ENCODE results near the gene ERLIN1. TPM values are rescaled to one million over a fixed set of nuclear protein-coding genes. Genes with fewer than 3 reads are reported as not detected.
"Not testable (repeated sequence)": the region's sequence is repeated elsewhere in the genome, so short reads cannot be mapped to it uniquely, and the experiment has no call there.

Gene ERLIN1
- total and polyA plus RNA-seq, 2 experiments from 2014 or later: 32.2 to 63.3 TPM

- WGBS, 2 experiments (ENCODE audit: low coverage in 1 of 2, low lambda C conversion rate in 2 of 2, missing lambda C conversion rate in 2 of 2): 66 to 70% methylated on average over 3 of the region's 3 CpGs
Observed at GRCh38 chr10:100131571-100131970, 54.3 kb downstream of the ERLIN1 start.

GRCh38 chr10:100130831-100131230 lies 55.0 kb downstream of the ERLIN1 start:
- 36 to 39% methylated on average over 7 of the region's 7 CpGs for WGBS, 2 experiments (ENCODE audit: low coverage in 1 of 2, low lambda C conversion rate in 2 of 2, missing lambda C conversion rate in 2 of 2)
- Histone ChIP-seq H2AFZ (no peak overlapping the region), H3K27me3 (replicated peaks; ENCODE audit: insufficient read depth) (peaks cover 4% of the 10 kb centered on the region; the same call in 1 of the 2 replicates), H3K4me3 (no peak overlapping the region), H3K9me2 (ENCODE audit: insufficient read depth) (no peaks in the 10 kb centered on the region), H3K4me2 (ENCODE audit: unreplicated experiment) (no peak overlapping the region), H3K79me2 (ENCODE audit: insufficient read depth) (no peaks in the 10 kb centered on the region), H3K9ac (no peak overlapping the region), H3K9me3 (ENCODE audit: low read depth) (no peaks in the 10 kb centered on the region), H3F3A (ENCODE audit: insufficient read depth) (no peaks in the 10 kb centered on the region), H3K36me3 (ENCODE audit: low read depth) (no peaks in the 10 kb centered on the region), H3K4me1 (ENCODE audit: insufficient read depth) (no peaks in the 10 kb centered on the region), H4K20me1 (ENCODE audit: insufficient read depth) (no peaks in the 10 kb centered on the region), H3K27ac (no peak overlapping the region)
- in situ Hi-C loops (cut with MboI): no loop called here
- no peak for DNase-seq
- TF ChIP-seq EZH2phosphoT487 (IDR thresholded peaks at IDR 0.05; ENCODE audit: insufficient read depth, low read depth) (no peak), EZH2 (IDR thresholded peaks at IDR 0.05; ENCODE audit: insufficient read depth, poor library complexity, severe bottlenecking) (no peak)

More at GRCh38 chr10:100131571-100131970, 54.3 kb downstream of the ERLIN1 start:
- H3K4me1 ChIP-seq (ENCODE audit: insufficient read depth): no peaks in the 10 kb centered on the region
- H3K4me3 ChIP-seq: no peak overlapping the region
- in situ Hi-C loops (cut with MboI): no loop called here
- H2AFZ ChIP-seq: no peak overlapping the region
- H3K4me2 ChIP-seq (ENCODE audit: unreplicated experiment): no peak overlapping the region
- no peak overlapping the region for H3K27ac ChIP-seq
- no peaks in the 10 kb centered on the region for H3K79me2 ChIP-seq (ENCODE audit: insufficient read depth)
- H4K20me1 ChIP-seq (ENCODE audit: insufficient read depth): no peaks in the 10 kb centered on the region
- H3F3A ChIP-seq (ENCODE audit: insufficient read depth): no peaks in the 10 kb centered on the region
- H3K27me3 ChIP-seq (replicated peaks; ENCODE audit: insufficient read depth): peaks cover 7% of the 10 kb centered on the region; the same call in 1 of the 2 replicates
- H3K9me3 ChIP-seq (ENCODE audit: low read depth): no peaks in the 10 kb centered on the region
- no peaks in the 10 kb centered on the region for H3K36me3 ChIP-seq (ENCODE audit: low read depth)
- no peaks in the 10 kb centered on the region for H3K9me2 ChIP-seq (ENCODE audit: insufficient read depth)
- no peak for DNase-seq
- no peak overlapping the region for H3K9ac ChIP-seq
- TF ChIP-seq EZH2 (IDR thresholded peaks at IDR 0.05; ENCODE audit: insufficient read depth, poor library complexity, severe bottlenecking) (no peak), EZH2phosphoT487 (IDR thresholded peaks at IDR 0.05; ENCODE audit: insufficient read depth, low read depth) (no peak)

DNA sequence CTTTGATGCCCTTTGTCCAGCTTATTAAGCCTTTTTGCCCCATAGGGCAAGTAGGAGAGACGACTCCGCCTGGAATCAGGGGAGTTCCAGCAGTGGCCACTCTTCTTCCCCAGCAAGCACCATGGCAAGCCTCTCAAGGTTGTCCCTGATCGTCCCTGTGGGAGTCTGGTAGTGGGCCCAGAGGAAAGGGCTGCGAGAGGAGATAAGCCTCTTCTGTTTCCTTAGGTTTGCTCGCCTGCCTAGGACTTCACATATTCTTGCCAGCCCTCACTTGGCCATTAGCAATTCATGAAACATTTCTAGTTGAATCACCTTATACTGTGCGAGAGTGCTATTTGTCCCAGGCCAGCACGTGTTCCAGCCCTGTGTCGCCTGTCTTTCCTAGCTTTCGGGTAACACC lies 56.4 kb downstream of the ERLIN1 start:
- H2AFZ ChIP-seq: no peak overlapping the region
- no peaks in the 10 kb centered on the region for H3F3A ChIP-seq (ENCODE audit: insufficient read depth)
- no peaks in the 10 kb centered on the region for H3K79me2 ChIP-seq (ENCODE audit: insufficient read depth)
- H3K4me1 ChIP-seq (ENCODE audit: insufficient read depth): no peaks in the 10 kb centered on the region
- no peak for DNase-seq
- H3K27ac ChIP-seq: no peak overlapping the region
- no peak overlapping the region for H3K9ac ChIP-seq
- in situ Hi-C loops (cut with MboI): no loop called here
- no peaks in the 10 kb centered on the region for H3K9me2 ChIP-seq (ENCODE audit: insufficient read depth)
- H3K4me2 ChIP-seq (ENCODE audit: unreplicated experiment): no peak overlapping the region
- no peak for TF ChIP-seq EZH2phosphoT487 (IDR thresholded peaks at IDR 0.05; ENCODE audit: insufficient read depth, low read depth)
- no peak for TF ChIP-seq EZH2 (IDR thresholded peaks at IDR 0.05; ENCODE audit: insufficient read depth, poor library complexity, severe bottlenecking)
- no peak overlapping the region for H3K4me3 ChIP-seq
- no peaks in the 10 kb centered on the region; the same call in 1 of the 2 replicates for H3K27me3 ChIP-seq (replicated peaks; ENCODE audit: insufficient read depth)
- WGBS, 2 experiments (ENCODE audit: low coverage in 1 of 2, low lambda C conversion rate in 2 of 2, missing lambda C conversion rate in 2 of 2): 61 to 62% methylated on average over 9 of the region's 9 CpGs
- H3K9me3 ChIP-seq (ENCODE audit: low read depth): no peaks in the 10 kb centered on the region
- H4K20me1 ChIP-seq (ENCODE audit: insufficient read depth): no peaks in the 10 kb centered on the region
- H3K36me3 ChIP-seq (ENCODE audit: low read depth): no peaks in the 10 kb centered on the region

DNA sequence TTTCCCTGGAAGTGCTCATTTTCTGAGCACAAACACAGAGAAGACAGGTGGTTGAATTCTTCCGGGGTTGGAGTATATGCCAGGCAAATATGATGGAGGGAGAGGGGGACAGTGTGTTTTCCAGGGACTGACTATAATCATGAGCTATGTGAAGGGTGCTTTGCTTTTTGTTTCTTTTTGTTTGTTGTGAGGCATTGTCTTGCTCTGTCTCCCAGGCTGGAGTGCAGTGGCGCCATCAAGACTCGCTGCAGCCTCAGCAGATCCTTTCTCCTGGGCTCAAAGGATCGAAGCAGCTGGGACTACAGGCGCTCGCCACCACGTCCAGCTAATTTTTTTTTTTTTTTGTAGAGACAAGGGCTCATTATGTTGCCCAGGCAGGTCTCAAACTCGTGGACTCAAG lies 56.9 kb downstream of the ERLIN1 start:
- no peak overlapping the region for H3K27ac ChIP-seq
- TF ChIP-seq EZH2 (IDR thresholded peaks at IDR 0.05; ENCODE audit: insufficient read depth, poor library complexity, severe bottlenecking) (no peak), EZH2phosphoT487 (IDR thresholded peaks at IDR 0.05; ENCODE audit: insufficient read depth, low read depth) (no peak)
- H2AFZ ChIP-seq: no peak overlapping the region
- H3K4me2 ChIP-seq (ENCODE audit: unreplicated experiment): no peak overlapping the region
- H3K36me3 ChIP-seq (ENCODE audit: low read depth): no peaks in the 10 kb centered on the region
- no peaks in the 10 kb centered on the region for H3K9me2 ChIP-seq (ENCODE audit: insufficient read depth)
- in situ Hi-C loops (cut with MboI): no loop called here
- no peak overlapping the region for H3K4me3 ChIP-seq
- H3K9me3 ChIP-seq (ENCODE audit: low read depth): no peaks in the 10 kb centered on the region
- H4K20me1 ChIP-seq (ENCODE audit: insufficient read depth): no peaks in the 10 kb centered on the region
- H3F3A ChIP-seq (ENCODE audit: insufficient read depth): no peaks in the 10 kb centered on the region
- 49 to 51% methylated on average over 8 of the region's 8 CpGs for WGBS, 2 experiments (ENCODE audit: low coverage in 1 of 2, low lambda C conversion rate in 2 of 2, missing lambda C conversion rate in 2 of 2)
- H3K27me3 ChIP-seq (replicated peaks; ENCODE audit: insufficient read depth): peaks cover 1% of the 10 kb centered on the region; the same call in 1 of the 2 replicates
- no peaks in the 10 kb centered on the region for H3K79me2 ChIP-seq (ENCODE audit: insufficient read depth)
- H3K4me1 ChIP-seq (ENCODE audit: insufficient read depth): no peaks in the 10 kb centered on the region
- no peak overlapping the region for H3K9ac ChIP-seq
- no peak for DNase-seq

- H3K9me3 ChIP-seq (ENCODE audit: low read depth); DNase-seq; H4K20me1 ChIP-seq (ENCODE audit: insufficient read depth); H3K4me2 ChIP-seq (ENCODE audit: unreplicated experiment); H3K9ac ChIP-seq; H3K36me3 ChIP-seq (ENCODE audit: low read depth); in situ Hi-C loops (cut with MboI); H3K27ac ChIP-seq; H3K79me2 ChIP-seq (ENCODE audit: insufficient read depth); H3F3A ChIP-seq (ENCODE audit: insufficient read depth); H3K9me2 ChIP-seq (ENCODE audit: insufficient read depth); H3K4me1 ChIP-seq (ENCODE audit: insufficient read depth); H2AFZ ChIP-seq; H3K4me3 ChIP-seq: not testable (repeated sequence)
- 19 to 44% methylated on average over 2 of the region's 2 CpGs for WGBS, 2 experiments (ENCODE audit: low coverage in 1 of 2, low lambda C conversion rate in 2 of 2, missing lambda C conversion rate in 2 of 2)
- peaks cover 18% of the 10 kb centered on the region for H3K27me3 ChIP-seq (replicated peaks; ENCODE audit: insufficient read depth)
Observed at GRCh38 chr10:100125335-100125734, 60.5 kb downstream of the ERLIN1 start.
